GM23338 (cell line): ENCODE measurements around the gene PRMT7. TPM values are rescaled to one million over a fixed set of nuclear protein-coding genes. Genes with fewer than 3 reads are reported as not detected.

ENCODE experiments used
- ATAC-seq: fragments of 200-7000 bp; cut with Tn5 transposase; 3 replicates; pipeline ENCODE4 v1.9.1; 2020
- DNase-seq: peaks from one replicate; pipeline ENCODE4 v3.0.0-alpha.2; 2015; ENCODE audit warnings: low spot score
- H2AFZ ChIP-seq: fragments of 200-600 bp; sonication (generic); 2 replicates; pipeline ENCODE4 v1.8.0; 2016; ENCODE audit warnings: antibody characterized with exemption, mild to moderate bottlenecking, moderate library complexity
- H3F3A ChIP-seq: fragments of 200-600 bp; sonication (generic); replicated peaks from 2 replicates; pipeline ENCODE4 v1.8.0; 2017; ENCODE audit warnings: antibody characterized with exemption, mixed run types, low read depth
- H3K27ac ChIP-seq: fragments of 200-600 bp; sonication (generic); 2 replicates; pipeline ENCODE4 v1.6.1; 2016; ENCODE audit warnings: low read depth
- H3K27me3 ChIP-seq: fragments of 200-600 bp; sonication (generic); 2 replicates; pipeline ENCODE4 v1.8.0; 2016; ENCODE audit warnings: mild to moderate bottlenecking, mixed run types, moderate library complexity; ENCODE audit not compliant: insufficient read depth
- H3K36me3 ChIP-seq: fragments of 200-600 bp; sonication (generic); 2 replicates; pipeline ENCODE4 v1.8.0; 2016; ENCODE audit warnings: mild to moderate bottlenecking; ENCODE audit not compliant: insufficient read depth
- H3K4me1 ChIP-seq: fragments of 200-600 bp; sonication (generic); 2 replicates; pipeline ENCODE4 v1.8.0; 2016; ENCODE audit warnings: mild to moderate bottlenecking, moderate library complexity; ENCODE audit not compliant: insufficient read depth
- H3K4me2 ChIP-seq: fragments of 200-600 bp; sonication (generic); 2 replicates; pipeline ENCODE4 v1.7.1; 2017; ENCODE audit warnings: mixed run types
- H3K4me3 ChIP-seq: fragments of 200-600 bp; sonication (generic); 2 replicates; pipeline ENCODE4 v1.6.1; 2016; ENCODE audit warnings: mixed run types
- H3K79me2 ChIP-seq: fragments of 200-600 bp; sonication (generic); replicated peaks from 2 replicates; pipeline ENCODE4 v1.8.0; 2017; ENCODE audit warnings: mild to moderate bottlenecking; ENCODE audit not compliant: insufficient read depth
- H3K9me2 ChIP-seq: fragments of 200-600 bp; sonication (generic); 2 replicates; pipeline ENCODE4 v1.8.0; 2017; ENCODE audit not compliant: insufficient read depth
- H4K20me1 ChIP-seq: fragments of 200-600 bp; sonication (generic); replicated peaks from 2 replicates; pipeline ENCODE4 v1.8.0; 2017; ENCODE audit warnings: mild to moderate bottlenecking; ENCODE audit not compliant: insufficient read depth
- H3K27ac Mint-ChIP-seq: 2 replicates; pipeline ENCODE4 v1.8.0; 2020; ENCODE audit warnings: inconsistent platforms, mild to moderate bottlenecking, moderate library complexity, mixed read lengths
- H3K27me3 Mint-ChIP-seq: 3 replicates; pipeline ENCODE4 v1.8.0; 2022; ENCODE audit warnings: low read depth, mild to moderate bottlenecking, moderate library complexity, mixed read lengths, inconsistent platforms; ENCODE audit not compliant: insufficient read depth, poor library complexity
- H3K36me3 Mint-ChIP-seq: 3 replicates; pipeline ENCODE4 v1.8.0; 2021; ENCODE audit warnings: low read depth, mild to moderate bottlenecking, inconsistent platforms, moderate library complexity, mixed read lengths
- H3K4me1 Mint-ChIP-seq: 3 replicates; pipeline ENCODE4 v1.8.0; 2020; ENCODE audit warnings: mild to moderate bottlenecking, inconsistent platforms, mixed read lengths
- H3K4me3 Mint-ChIP-seq: 3 replicates; pipeline ENCODE4 v1.8.0; 2021; ENCODE audit warnings: moderate library complexity, mild to moderate bottlenecking, inconsistent platforms, mixed read lengths
- H3K9me3 Mint-ChIP-seq: 3 replicates; pipeline ENCODE4 v1.8.0; 2020; ENCODE audit warnings: moderate library complexity, mild to moderate bottlenecking, inconsistent platforms, mixed read lengths
- CREB1 ChIP-seq: fragments of 250-450 bp; sonication (Bioruptor Pico); IDR thresholded peaks from 2 replicates; pipeline ENCODE4 v1.5.0; 2020; ENCODE audit warnings: low read depth, mild to moderate bottlenecking, moderate library complexity
- EZH2 ChIP-seq: fragments of 200-600 bp; sonication (generic); IDR thresholded peaks from one replicate; pipeline ENCODE4 v1.8.0; 2017; ENCODE audit warnings: antibody characterized with exemption, mild to moderate bottlenecking, low read depth; ENCODE audit not compliant: unreplicated experiment
- EZH2phosphoT487 ChIP-seq: fragments of 200-600 bp; sonication (generic); IDR thresholded peaks from one replicate; pipeline ENCODE4 v1.8.1; 2018; ENCODE audit warnings: antibody characterized with exemption; ENCODE audit not compliant: unreplicated experiment
- JUNB ChIP-seq: IDR thresholded peaks from one replicate; pipeline ENCODE4 v1.6.1; 2016; ENCODE audit warnings: antibody characterized with exemption; ENCODE audit not compliant: unreplicated experiment
- NANOG ChIP-seq: IDR thresholded peaks from 2 replicates; pipeline ENCODE4 v1.6.1; 2016; ENCODE audit warnings: antibody characterized with exemption, borderline replicate concordance
- POLR2AphosphoS5 ChIP-seq: IDR thresholded peaks from 2 replicates; pipeline ENCODE4 v1.6.1; 2016; ENCODE audit warnings: antibody characterized with exemption, low read depth
- STAT1 ChIP-seq: IDR thresholded peaks from one replicate; pipeline ENCODE4 v1.6.1; 2016; ENCODE audit warnings: antibody characterized with exemption; ENCODE audit not compliant: unreplicated experiment
- ZNF114 ChIP-seq: fragments of 250-450 bp; sonication (Bioruptor Pico); IDR thresholded peaks from 2 replicates; pipeline ENCODE4 v1.5.0; 2020; ENCODE audit warnings: mild to moderate bottlenecking, moderate library complexity
- ZNF331 ChIP-seq: fragments of 250-450 bp; sonication (Bioruptor Pico); IDR thresholded peaks from 2 replicates; pipeline ENCODE4 v1.5.0; 2020; ENCODE audit warnings: low read depth, mild to moderate bottlenecking, moderate library complexity
- polyA plus RNA-seq: library from polyadenylated mRNA; unstranded; fragments of >200 nt; fragmentation: Nextera tagmentation; extraction: Ambion mirVana; gene quantifications from 2 replicates; pipeline ENCODE4 v1.2.1, GENCODE V29; 2016
- total RNA-seq: library from RNA; depleted of rRNA; stranded (reverse); fragments of >200 nt; shearing (Covaris generic); gene quantifications from 2 replicates; pipeline ENCODE4 v1.2.3, GENCODE V29; 2014
- TF ChIP-seq, protein P1 (sequence below): fragments of 250-450 bp; sonication (Bioruptor Pico); IDR thresholded peaks from 2 replicates; pipeline ENCODE4 v1.5.0; 2020; ENCODE audit warnings: mild to moderate bottlenecking, moderate library complexity
- TF ChIP-seq, protein P2 (sequence below): IDR thresholded peaks from 2 replicates; pipeline ENCODE4 v1.6.1; 2016; ENCODE audit warnings: antibody characterized with exemption
- TF ChIP-seq, protein P3 (sequence below), 2 experiments: fragments of 200-600 bp in 1 of 2; sonication (generic) in 1 of 2; conservative IDR thresholded peaks; 2 replicates each; pipeline versions ENCODE4 v1.5.1 to v1.6.1; 2016 to 2017; ENCODE audit warnings: antibody characterized with exemption in 2 of 2, low read depth in 2 of 2, mild to moderate bottlenecking in 2 of 2, moderate library complexity in 1 of 2
- TF ChIP-seq, protein P4 (sequence below): IDR thresholded peaks from one replicate; pipeline ENCODE4 v1.6.1; 2018; ENCODE audit warnings: antibody characterized with exemption; ENCODE audit not compliant: unreplicated experiment

Gene PRMT7
- total and polyA plus RNA-seq, 2 experiments from 2014 or later = 20.2 to 65.3 TPM

DNA sequence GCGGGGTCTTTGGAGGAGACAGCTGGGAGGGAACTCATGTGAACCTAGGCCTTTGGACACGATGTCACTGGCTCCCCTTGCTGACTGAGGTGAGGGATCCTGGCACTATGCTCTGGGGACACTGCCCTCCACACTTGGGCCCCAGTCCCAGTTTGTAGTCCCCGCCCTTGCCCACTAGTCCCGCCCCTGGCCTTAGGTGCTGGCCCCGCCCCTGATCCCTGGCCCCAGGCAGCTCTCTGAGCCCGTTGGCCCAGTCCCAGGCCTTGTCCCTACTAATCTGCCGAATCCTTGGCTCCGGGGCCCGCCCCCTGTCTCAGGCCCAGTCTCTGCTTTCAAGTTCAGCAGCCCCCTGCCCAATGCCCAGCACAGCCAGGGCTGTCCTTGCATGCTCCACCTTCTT is 76.5 kb downstream of the PRMT7 start:
- Mint-ChIP-seq H3K36me3 (no peaks in the 10 kb centered on the region), H3K4me3 (no peak overlapping the region), H3K9me3 (no peaks in the 10 kb centered on the region), H3K4me1 (peaks cover 55% of the 10 kb centered on the region), H3K27ac (peak overlapping the region; percentile 60; the same call in 1 of the 2 replicates), H3K27me3 (peaks cover 10% of the 10 kb centered on the region)
- TF ChIP-seq POLR2AphosphoS5 (no peak), ZNF331 (no peak), EZH2phosphoT487 (no peak), EZH2 (no peak), ZNF114 (CRISPR knock-in tag) (no peak), JUNB (no peak), CREB1 (CRISPR knock-in tag) (no peak), STAT1 (no peak), NANOG (no peak)
- TF ChIP-seq, protein P1, sequence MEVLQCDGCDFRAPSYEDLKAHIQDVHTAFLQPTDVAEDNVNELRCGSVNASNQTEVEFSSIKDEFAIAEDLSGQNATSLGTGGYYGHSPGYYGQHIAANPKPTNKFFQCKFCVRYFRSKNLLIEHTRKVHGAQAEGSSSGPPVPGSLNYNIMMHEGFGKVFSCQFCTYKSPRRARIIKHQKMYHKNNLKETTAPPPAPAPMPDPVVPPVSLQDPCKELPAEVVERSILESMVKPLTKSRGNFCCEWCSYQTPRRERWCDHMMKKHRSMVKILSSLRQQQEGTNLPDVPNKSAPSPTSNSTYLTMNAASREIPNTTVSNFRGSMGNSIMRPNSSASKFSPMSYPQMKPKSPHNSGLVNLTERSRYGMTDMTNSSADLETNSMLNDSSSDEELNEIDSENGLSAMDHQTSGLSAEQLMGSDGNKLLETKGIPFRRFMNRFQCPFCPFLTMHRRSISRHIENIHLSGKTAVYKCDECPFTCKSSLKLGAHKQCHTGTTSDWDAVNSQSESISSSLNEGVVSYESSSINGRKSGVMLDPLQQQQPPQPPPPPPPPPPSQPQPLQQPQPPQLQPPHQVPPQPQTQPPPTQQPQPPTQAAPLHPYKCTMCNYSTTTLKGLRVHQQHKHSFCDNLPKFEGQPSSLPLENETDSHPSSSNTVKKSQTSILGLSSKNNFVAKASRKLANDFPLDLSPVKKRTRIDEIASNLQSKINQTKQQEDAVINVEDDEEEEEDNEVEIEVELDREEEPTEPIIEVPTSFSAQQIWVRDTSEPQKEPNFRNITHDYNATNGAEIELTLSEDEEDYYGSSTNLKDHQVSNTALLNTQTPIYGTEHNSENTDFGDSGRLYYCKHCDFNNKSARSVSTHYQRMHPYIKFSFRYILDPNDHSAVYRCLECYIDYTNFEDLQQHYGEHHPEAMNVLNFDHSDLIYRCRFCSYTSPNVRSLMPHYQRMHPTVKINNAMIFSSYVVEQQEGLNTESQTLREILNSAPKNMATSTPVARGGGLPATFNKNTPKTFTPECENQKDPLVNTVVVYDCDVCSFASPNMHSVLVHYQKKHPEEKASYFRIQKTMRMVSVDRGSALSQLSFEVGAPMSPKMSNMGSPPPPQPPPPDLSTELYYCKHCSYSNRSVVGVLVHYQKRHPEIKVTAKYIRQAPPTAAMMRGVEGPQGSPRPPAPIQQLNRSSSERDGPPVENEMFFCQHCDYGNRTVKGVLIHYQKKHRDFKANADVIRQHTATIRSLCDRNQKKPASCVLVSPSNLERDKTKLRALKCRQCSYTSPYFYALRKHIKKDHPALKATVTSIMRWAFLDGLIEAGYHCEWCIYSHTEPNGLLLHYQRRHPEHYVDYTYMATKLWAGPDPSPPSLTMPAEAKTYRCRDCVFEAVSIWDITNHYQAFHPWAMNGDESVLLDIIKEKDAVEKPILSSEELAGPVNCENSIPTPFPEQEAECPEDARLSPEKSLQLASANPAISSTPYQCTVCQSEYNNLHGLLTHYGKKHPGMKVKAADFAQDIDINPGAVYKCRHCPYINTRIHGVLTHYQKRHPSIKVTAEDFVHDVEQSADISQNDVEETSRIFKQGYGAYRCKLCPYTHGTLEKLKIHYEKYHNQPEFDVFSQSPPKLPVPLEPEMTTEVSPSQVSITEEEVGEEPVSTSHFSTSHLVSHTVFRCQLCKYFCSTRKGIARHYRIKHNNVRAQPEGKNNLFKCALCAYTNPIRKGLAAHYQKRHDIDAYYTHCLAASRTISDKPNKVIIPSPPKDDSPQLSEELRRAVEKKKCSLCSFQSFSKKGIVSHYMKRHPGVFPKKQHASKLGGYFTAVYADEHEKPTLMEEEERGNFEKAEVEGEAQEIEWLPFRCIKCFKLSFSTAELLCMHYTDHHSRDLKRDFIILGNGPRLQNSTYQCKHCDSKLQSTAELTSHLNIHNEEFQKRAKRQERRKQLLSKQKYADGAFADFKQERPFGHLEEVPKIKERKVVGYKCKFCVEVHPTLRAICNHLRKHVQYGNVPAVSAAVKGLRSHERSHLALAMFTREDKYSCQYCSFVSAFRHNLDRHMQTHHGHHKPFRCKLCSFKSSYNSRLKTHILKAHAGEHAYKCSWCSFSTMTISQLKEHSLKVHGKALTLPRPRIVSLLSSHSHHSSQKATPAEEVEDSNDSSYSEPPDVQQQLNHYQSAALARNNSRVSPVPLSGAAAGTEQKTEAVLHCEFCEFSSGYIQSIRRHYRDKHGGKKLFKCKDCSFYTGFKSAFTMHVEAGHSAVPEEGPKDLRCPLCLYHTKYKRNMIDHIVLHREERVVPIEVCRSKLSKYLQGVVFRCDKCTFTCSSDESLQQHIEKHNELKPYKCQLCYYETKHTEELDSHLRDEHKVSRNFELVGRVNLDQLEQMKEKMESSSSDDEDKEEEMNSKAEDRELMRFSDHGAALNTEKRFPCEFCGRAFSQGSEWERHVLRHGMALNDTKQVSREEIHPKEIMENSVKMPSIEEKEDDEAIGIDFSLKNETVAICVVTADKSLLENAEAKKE (CRISPR knock-in tag) = no peak
- TF ChIP-seq, protein P2, sequence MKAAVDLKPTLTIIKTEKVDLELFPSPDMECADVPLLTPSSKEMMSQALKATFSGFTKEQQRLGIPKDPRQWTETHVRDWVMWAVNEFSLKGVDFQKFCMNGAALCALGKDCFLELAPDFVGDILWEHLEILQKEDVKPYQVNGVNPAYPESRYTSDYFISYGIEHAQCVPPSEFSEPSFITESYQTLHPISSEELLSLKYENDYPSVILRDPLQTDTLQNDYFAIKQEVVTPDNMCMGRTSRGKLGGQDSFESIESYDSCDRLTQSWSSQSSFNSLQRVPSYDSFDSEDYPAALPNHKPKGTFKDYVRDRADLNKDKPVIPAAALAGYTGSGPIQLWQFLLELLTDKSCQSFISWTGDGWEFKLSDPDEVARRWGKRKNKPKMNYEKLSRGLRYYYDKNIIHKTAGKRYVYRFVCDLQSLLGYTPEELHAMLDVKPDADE = no peak
- TF ChIP-seq, protein P3, sequence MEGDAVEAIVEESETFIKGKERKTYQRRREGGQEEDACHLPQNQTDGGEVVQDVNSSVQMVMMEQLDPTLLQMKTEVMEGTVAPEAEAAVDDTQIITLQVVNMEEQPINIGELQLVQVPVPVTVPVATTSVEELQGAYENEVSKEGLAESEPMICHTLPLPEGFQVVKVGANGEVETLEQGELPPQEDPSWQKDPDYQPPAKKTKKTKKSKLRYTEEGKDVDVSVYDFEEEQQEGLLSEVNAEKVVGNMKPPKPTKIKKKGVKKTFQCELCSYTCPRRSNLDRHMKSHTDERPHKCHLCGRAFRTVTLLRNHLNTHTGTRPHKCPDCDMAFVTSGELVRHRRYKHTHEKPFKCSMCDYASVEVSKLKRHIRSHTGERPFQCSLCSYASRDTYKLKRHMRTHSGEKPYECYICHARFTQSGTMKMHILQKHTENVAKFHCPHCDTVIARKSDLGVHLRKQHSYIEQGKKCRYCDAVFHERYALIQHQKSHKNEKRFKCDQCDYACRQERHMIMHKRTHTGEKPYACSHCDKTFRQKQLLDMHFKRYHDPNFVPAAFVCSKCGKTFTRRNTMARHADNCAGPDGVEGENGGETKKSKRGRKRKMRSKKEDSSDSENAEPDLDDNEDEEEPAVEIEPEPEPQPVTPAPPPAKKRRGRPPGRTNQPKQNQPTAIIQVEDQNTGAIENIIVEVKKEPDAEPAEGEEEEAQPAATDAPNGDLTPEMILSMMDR (conservative IDR thresholded peaks at IDR 0.05; ENCODE audit: low read depth in 2 of 2) = no peak
- TF ChIP-seq, protein P4, sequence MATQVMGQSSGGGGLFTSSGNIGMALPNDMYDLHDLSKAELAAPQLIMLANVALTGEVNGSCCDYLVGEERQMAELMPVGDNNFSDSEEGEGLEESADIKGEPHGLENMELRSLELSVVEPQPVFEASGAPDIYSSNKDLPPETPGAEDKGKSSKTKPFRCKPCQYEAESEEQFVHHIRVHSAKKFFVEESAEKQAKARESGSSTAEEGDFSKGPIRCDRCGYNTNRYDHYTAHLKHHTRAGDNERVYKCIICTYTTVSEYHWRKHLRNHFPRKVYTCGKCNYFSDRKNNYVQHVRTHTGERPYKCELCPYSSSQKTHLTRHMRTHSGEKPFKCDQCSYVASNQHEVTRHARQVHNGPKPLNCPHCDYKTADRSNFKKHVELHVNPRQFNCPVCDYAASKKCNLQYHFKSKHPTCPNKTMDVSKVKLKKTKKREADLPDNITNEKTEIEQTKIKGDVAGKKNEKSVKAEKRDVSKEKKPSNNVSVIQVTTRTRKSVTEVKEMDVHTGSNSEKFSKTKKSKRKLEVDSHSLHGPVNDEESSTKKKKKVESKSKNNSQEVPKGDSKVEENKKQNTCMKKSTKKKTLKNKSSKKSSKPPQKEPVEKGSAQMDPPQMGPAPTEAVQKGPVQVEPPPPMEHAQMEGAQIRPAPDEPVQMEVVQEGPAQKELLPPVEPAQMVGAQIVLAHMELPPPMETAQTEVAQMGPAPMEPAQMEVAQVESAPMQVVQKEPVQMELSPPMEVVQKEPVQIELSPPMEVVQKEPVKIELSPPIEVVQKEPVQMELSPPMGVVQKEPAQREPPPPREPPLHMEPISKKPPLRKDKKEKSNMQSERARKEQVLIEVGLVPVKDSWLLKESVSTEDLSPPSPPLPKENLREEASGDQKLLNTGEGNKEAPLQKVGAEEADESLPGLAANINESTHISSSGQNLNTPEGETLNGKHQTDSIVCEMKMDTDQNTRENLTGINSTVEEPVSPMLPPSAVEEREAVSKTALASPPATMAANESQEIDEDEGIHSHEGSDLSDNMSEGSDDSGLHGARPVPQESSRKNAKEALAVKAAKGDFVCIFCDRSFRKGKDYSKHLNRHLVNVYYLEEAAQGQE = no peak
- no peaks in the 10 kb centered on the region for H3K79me2 ChIP-seq
- no peaks in the 10 kb centered on the region for H4K20me1 ChIP-seq
- peak overlapping the region; percentile 63; the same call in 1 of the 2 replicates for H2AFZ ChIP-seq
- no peaks in the 10 kb centered on the region for H3F3A ChIP-seq
- no peak overlapping the region for H3K4me2 ChIP-seq
- no peak overlapping the region for H3K4me3 ChIP-seq
- ATAC-seq (peak; percentile 83), DNase-seq (peak; percentile 76)
- peaks cover 38% of the 10 kb centered on the region for H3K4me1 ChIP-seq
- no peaks in the 10 kb centered on the region for H3K36me3 ChIP-seq
- no peaks in the 10 kb centered on the region for H3K27me3 ChIP-seq
- H3K27ac ChIP-seq = no peak overlapping the region
- no peaks in the 10 kb centered on the region for H3K9me2 ChIP-seq
